Endodermal cell (in vitro differentiated cells): Measurements from ENCODE around the gene HACL1. TPM values are rescaled to one million over a fixed set of nuclear protein-coding genes. Genes with fewer than 3 reads are reported as not detected.
A peak's percentile ranks its signal among the peaks of the same experiment; 100 is the strongest.

Experiments
- DNase-seq: peaks from one replicate; pipeline ENCODE4 v3.0.0-alpha.2; 2017
- H3K27ac ChIP-seq: 2 replicates; pipeline ENCODE4 v1.5.1; 2013; ENCODE audit warnings: mild to moderate bottlenecking, low read depth, low read length, moderate library complexity
- H3K27me3 ChIP-seq: 2 replicates; pipeline ENCODE4 v1.6.1; 2013; ENCODE audit warnings: mild to moderate bottlenecking, low read length, moderate library complexity; ENCODE audit not compliant: insufficient read depth, control insufficient read depth, poor library complexity, severe bottlenecking
- H3K36me3 ChIP-seq: 2 replicates; pipeline ENCODE4 v1.7.0; 2013; ENCODE audit warnings: mild to moderate bottlenecking, low read length, moderate library complexity; ENCODE audit not compliant: control insufficient read depth, insufficient read depth
- H3K4me1 ChIP-seq: one replicate; pipeline ENCODE4 v1.7.0; 2013; ENCODE audit warnings: low read length; ENCODE audit not compliant: control insufficient read depth, insufficient read depth
- H3K4me3 ChIP-seq: 2 replicates; pipeline ENCODE4 v1.5.1; 2013; ENCODE audit warnings: mild to moderate bottlenecking, low read length, moderate library complexity
- H3K9ac ChIP-seq: 2 replicates; pipeline ENCODE4 v1.6.1; 2013; ENCODE audit warnings: mild to moderate bottlenecking, low read length, moderate library complexity; ENCODE audit not compliant: poor library complexity, severe bottlenecking; ENCODE audit errors: extremely low read depth
- H3K9me3 ChIP-seq: 2 replicates; pipeline ENCODE4 v1.6.1; 2013; ENCODE audit warnings: mild to moderate bottlenecking, low read length, moderate library complexity; ENCODE audit not compliant: control insufficient read depth
- H3K27ac Mint-ChIP-seq: 2 replicates; pipeline ENCODE4 v1.8.0; 2020; ENCODE audit warnings: mixed read lengths
- H3K27me3 Mint-ChIP-seq: 2 replicates; pipeline ENCODE4 v1.8.0; 2021; ENCODE audit warnings: mild to moderate bottlenecking, mixed read lengths; ENCODE audit not compliant: insufficient read depth
- H3K36me3 Mint-ChIP-seq: 2 replicates; pipeline ENCODE4 v1.8.0; 2020; ENCODE audit warnings: low read depth, mixed read lengths
- H3K4me1 Mint-ChIP-seq: 2 replicates; pipeline ENCODE4 v1.8.0; 2020; ENCODE audit warnings: mixed read lengths
- H3K4me3 Mint-ChIP-seq: 2 replicates; pipeline ENCODE4 v1.8.0; 2020; ENCODE audit warnings: mild to moderate bottlenecking, moderate library complexity, mixed read lengths
- H3K9me3 Mint-ChIP-seq: 2 replicates; pipeline ENCODE4 v1.8.0; 2020; ENCODE audit warnings: mild to moderate bottlenecking, mixed read lengths
- WGBS, 2 experiments: methylation state at CpG; one replicate each; pipeline versions ENCODE4 v1.1.5 to v1.1.7; 2013; ENCODE audit warnings: missing lambda C conversion rate in 2 of 2, mixed read lengths in 1 of 2; ENCODE audit not compliant: insufficient coverage in 1 of 2, insufficient read length in 1 of 2; 5-methylcytosine and 5-hydroxymethylcytosine counted together
- long read RNA-seq, 4 experiments: library from polyadenylated mRNA in 2 of 4; library from RNA in 1 of 4; library from capped mRNA in 1 of 4; stranded (forward) in 3 of 4; unstranded in 1 of 4; transcript quantifications; one replicate each; pipeline ENCODE4 v2.0.0, GENCODE V29; 2020 to 2021; ENCODE audit warnings: inconsistent platforms in 1 of 4
- polyA plus RNA-seq, 2 experiments: library from polyadenylated mRNA; stranded (reverse); fragments of 50-300 nt; gene quantifications; one replicate each; pipeline ENCODE4 v1.2.3, GENCODE V29; 2013
- total RNA-seq, 2 donors: library from RNA; stranded (reverse); fragmentation: NEBNext Ultra II Directional in 1 of 2; extraction: Animal tissue kit (Norgen Biotek cat#: 25700) in 1 of 2; gene quantifications; 2 replicates in 1 of 2; 3 replicates in 1 of 2; pipeline ENCODE4 v1.2.1, GENCODE V29; 2021
- TF ChIP-seq, protein P1 (sequence below): fragments of 200-600 bp; sonication (generic); conservative IDR thresholded peaks from 2 replicates; pipeline ENCODE4 v1.5.0; 2021; ENCODE audit warnings: antibody characterized with exemption, mild to moderate bottlenecking

The HACL1 gene
- 10 to 100 TPM; 39.4 to 41.8 TPM for total RNA-seq
- polyA plus RNA-seq (2013, experiment 1 of 2), result 24.6 TPM
- 23.7 TPM for polyA plus RNA-seq (2013, experiment 2 of 2)
- long read RNA-seq, experiment 1, transcript HACL1-201 (17 exons, 2,266 nt), result major isoform, 9 of 17 reads
- long read RNA-seq, experiment 1, partial matches to known transcripts, result 4 of 17 reads
- long read RNA-seq, experiment 1, other reads (novel, unspliced or antisense), result 3 of 17 reads
- long read RNA-seq, experiment 2, transcript HACL1-208 (16 exons, 1,880 nt), result minor isoform, 5 of 63 reads
- long read RNA-seq, experiment 2, transcript HACL1-201 (17 exons, 2,266 nt), result major isoform, 39 of 63 reads
- long read RNA-seq, experiment 2, partial matches to known transcripts, result 4 of 63 reads
- long read RNA-seq, experiment 2, other reads (novel, unspliced or antisense), result 10 of 63 reads
- long read RNA-seq, experiment 3, transcript HACL1-208 (16 exons, 1,880 nt), result minor isoform, 15 of 247 reads
- long read RNA-seq, experiment 3, transcript HACL1-201 (17 exons, 2,266 nt), result major isoform, 216 of 247 reads
- long read RNA-seq, experiment 3, partial matches to known transcripts, result 4 of 247 reads
- long read RNA-seq, experiment 3, other reads (novel, unspliced or antisense), result 7 of 247 reads
- long read RNA-seq, experiment 4, transcript HACL1-208 (16 exons, 1,880 nt), result minor isoform, 10 of 97 reads
- long read RNA-seq, experiment 4, transcript HACL1-201 (17 exons, 2,266 nt), result major isoform, 78 of 97 reads
- long read RNA-seq, experiment 4, partial matches to known transcripts, result 3 of 97 reads
- long read RNA-seq, experiment 4, other reads (novel, unspliced or antisense), result 6 of 97 reads

DNA sequence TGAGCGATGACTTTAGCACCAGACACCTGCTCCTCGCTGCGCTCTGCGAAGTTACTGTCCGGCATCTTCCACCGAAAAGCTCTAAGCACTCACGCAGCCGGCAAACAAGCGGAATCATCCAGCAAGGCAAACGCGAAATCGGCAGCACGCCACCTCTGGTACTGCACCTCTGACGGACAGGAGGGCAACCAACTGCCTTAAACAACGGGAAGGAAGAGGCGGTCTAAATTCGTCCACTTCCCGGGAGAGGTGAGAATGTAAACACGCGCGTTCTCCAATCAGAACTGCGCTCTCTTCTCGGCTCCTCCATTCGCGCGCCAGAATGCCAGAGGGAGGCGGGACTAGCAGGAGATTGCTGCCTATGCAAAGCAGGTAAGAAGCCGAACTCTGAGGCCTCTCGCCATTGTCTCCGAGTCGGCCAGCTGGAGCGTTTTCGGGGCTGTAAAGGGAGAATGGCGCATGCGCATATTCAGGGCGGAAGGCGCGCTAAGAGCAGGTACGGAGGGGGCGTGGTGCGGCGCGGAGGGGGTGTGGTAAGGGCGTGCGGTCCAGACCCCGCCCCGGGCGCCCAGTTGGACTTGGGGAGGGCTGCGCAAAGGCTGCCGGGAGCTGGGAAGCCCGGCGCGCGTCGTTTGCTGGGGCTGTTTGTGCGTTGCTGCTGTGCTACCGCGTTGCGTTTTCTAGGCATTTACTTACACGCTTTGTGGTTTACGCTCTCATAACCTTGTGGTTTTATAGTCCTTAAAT, at the start of gene HACL1, which contains the start of gene BTD:
HACL1 (minus strand) TSS at position 171 of the 747 bp plus-strand sequence; CDS start at position 65, 106 bp downstream.
BTD (plus strand) TSS at position 347 of the 747 bp plus-strand sequence. CDS start 33,695 bp downstream, outside the sequence.
- Mint-ChIP-seq H3K4me1 (peaks cover 8% of the 10 kb centered on the region), H3K4me3 (peak within 1 kb of the TSS; percentile 100), H3K27ac (peak within 1 kb of the TSS; percentile 99), H3K27me3 (no peaks in the 10 kb centered on the region), H3K36me3 (peaks cover 59% of the 10 kb centered on the region), H3K9me3 (peaks cover 30% of the 10 kb centered on the region)
- peak within 1 kb of the TSS; percentile 99 for H3K4me3 ChIP-seq
- H3K9me3 ChIP-seq, result peaks cover 9% of the 10 kb centered on the region
- peaks cover 31% of the 10 kb centered on the region for H3K36me3 ChIP-seq
- TF ChIP-seq, protein P1, sequence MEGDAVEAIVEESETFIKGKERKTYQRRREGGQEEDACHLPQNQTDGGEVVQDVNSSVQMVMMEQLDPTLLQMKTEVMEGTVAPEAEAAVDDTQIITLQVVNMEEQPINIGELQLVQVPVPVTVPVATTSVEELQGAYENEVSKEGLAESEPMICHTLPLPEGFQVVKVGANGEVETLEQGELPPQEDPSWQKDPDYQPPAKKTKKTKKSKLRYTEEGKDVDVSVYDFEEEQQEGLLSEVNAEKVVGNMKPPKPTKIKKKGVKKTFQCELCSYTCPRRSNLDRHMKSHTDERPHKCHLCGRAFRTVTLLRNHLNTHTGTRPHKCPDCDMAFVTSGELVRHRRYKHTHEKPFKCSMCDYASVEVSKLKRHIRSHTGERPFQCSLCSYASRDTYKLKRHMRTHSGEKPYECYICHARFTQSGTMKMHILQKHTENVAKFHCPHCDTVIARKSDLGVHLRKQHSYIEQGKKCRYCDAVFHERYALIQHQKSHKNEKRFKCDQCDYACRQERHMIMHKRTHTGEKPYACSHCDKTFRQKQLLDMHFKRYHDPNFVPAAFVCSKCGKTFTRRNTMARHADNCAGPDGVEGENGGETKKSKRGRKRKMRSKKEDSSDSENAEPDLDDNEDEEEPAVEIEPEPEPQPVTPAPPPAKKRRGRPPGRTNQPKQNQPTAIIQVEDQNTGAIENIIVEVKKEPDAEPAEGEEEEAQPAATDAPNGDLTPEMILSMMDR, result peak; percentile 51
- H3K27me3 ChIP-seq, result no peaks in the 10 kb centered on the region
- peak within 1 kb of the TSS; percentile 95 for H3K27ac ChIP-seq
- H3K4me1 ChIP-seq, result no peaks in the 10 kb centered on the region
- 0% methylated on average over 42 to 61 of the region's 61 CpGs for WGBS, 2 experiments
- peak; percentile 99 for DNase-seq
- H3K9ac ChIP-seq, result peak within 1 kb of the TSS; percentile 91

DNA sequence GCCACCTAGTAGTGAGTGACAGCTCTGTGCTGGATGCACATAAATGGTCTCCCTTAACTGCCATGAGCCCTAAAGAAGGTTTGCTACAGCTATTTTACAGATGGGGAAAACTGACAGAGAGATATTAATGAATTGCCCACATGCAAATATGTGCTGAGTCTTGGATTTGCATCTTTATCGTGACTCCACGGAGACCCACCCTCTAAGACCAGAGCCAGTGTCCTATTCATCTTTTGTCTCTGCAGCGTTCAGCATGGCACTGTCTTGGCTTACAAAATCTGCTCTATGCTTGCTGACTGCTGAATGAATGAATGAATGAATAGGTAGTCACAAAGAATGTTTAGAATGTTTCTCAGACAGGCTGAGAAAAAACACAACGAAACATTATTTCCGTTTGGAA, 48.5 kb upstream of the HACL1 start:
- Histone ChIP-seq H3K4me1 (no peaks in the 10 kb centered on the region), H3K27me3 (no peaks in the 10 kb centered on the region), H3K27ac (no peak overlapping the region), H3K4me3 (no peak overlapping the region), H3K36me3 (peaks cover under 1% of the 10 kb centered on the region), H3K9ac (no peak overlapping the region), H3K9me3 (no peaks in the 10 kb centered on the region)
- TF ChIP-seq, protein P1, result no peak
- Mint-ChIP-seq H3K9me3 (peaks cover under 1% of the 10 kb centered on the region), H3K4me3 (no peak overlapping the region), H3K4me1 (no peaks in the 10 kb centered on the region), H3K36me3 (peaks cover 12% of the 10 kb centered on the region), H3K27ac (no peak overlapping the region), H3K27me3 (no peaks in the 10 kb centered on the region)
- 94 to 100% methylated on average over 3 to 5 of the region's 5 CpGs for WGBS, 2 experiments
- DNase-seq, result no peak

DNA sequence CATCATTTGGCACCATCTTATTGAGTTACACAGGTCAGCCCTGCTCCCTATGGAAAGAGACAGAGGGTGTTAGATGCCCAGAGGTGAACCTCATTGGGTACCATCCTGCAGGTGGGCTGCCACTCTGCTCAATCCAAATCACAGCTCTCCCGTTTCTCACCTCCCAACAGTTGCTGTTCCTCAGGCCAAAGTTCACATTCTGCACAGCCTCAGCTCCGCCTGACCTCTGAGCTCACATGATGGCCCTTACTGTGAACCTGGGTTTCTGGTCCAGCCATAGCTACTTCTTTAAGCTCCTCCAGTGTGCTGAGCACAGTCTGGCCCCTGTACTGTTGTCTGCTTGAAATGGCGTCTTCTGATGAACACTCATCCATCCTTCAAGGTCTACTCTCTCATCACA, 48.0 kb upstream of the HACL1 start:
- no peak overlapping the region for H3K27ac ChIP-seq
- no peaks in the 10 kb centered on the region for H3K9me3 ChIP-seq
- H3K27me3 ChIP-seq, result no peaks in the 10 kb centered on the region
- Mint-ChIP-seq H3K36me3 (peaks cover 16% of the 10 kb centered on the region), H3K27ac (no peak overlapping the region), H3K9me3 (no peaks in the 10 kb centered on the region), H3K27me3 (no peaks in the 10 kb centered on the region), H3K4me3 (no peak overlapping the region), H3K4me1 (no peaks in the 10 kb centered on the region)
- TF ChIP-seq, protein P1, result no peak
- H3K36me3 ChIP-seq, result peaks cover 5% of the 10 kb centered on the region
- no peak overlapping the region for H3K4me3 ChIP-seq
- H3K4me1 ChIP-seq, result no peaks in the 10 kb centered on the region
- WGBS, 2 experiments, result 95 to 100% methylated on average over 3 of the region's 3 CpGs
- no peak overlapping the region for H3K9ac ChIP-seq
- no peak for DNase-seq
